NK-92 (cell line): ENCODE data around the gene TUBB2B.
"Not testable (repeated sequence)": the region's sequence is repeated elsewhere in the genome, so short reads cannot be mapped to it uniquely, and the experiment has no call there.

Source experiments
- DNase-seq: peaks from one replicate; lab custom pipeline; 2025; ENCODE audit not compliant: unreplicated experiment; lab: John Stamatoyannopoulos, UW

Gene TUBB2B

GRCh38 chr6:3258720-3259490, 31.5 kb upstream of the TUBB2B start, which contains the start of gene PSMG4:
Gene PSMG4 (plus strand): TSS chr6:3258947. CDS start chr6:3259023, 76 bp downstream.
- peak; percentile 32 for DNase-seq

- DNase-seq: no peak
These were observed 30.7 kb upstream of the TUBB2B start for GRCh38 chr6:3258201-3258600.

- no peak for DNase-seq
These were observed 26.1 kb upstream of the TUBB2B start for GRCh38 chr6:3253597-3253961.

GRCh38 chr6:3252861-3253596, 25.6 kb upstream of the TUBB2B start:
- no peak for DNase-seq

- DNase-seq: no peak
These were observed 24.9 kb upstream of the TUBB2B start for GRCh38 chr6:3252369-3252768.

- peak; percentile 33 for DNase-seq
These were observed 24.2 kb upstream of the TUBB2B start for GRCh38 chr6:3251462-3252314.

GRCh38 chr6:3250231-3250675, 22.8 kb upstream of the TUBB2B start:
- DNase-seq: no peak

- DNase-seq: no peak
These were observed 22.4 kb upstream of the TUBB2B start for GRCh38 chr6:3249821-3250220.

GRCh38 chr6:3247255-3248146, 20.0 kb upstream of the TUBB2B start:
- no peak for DNase-seq

- DNase-seq: no peak
These were observed 17.8 kb upstream of the TUBB2B start for GRCh38 chr6:3245216-3245615.

GRCh38 chr6:3244832-3245161, 17.3 kb upstream of the TUBB2B start:
- DNase-seq: not testable (repeated sequence)

GRCh38 chr6:3244003-3244831, 16.8 kb upstream of the TUBB2B start:
- DNase-seq: no peak

- DNase-seq: no peak
These were observed 15.3 kb upstream of the TUBB2B start for GRCh38 chr6:3242768-3243167.

GRCh38 chr6:3241745-3242144, 14.3 kb upstream of the TUBB2B start:
- DNase-seq: not testable (repeated sequence)

GRCh38 chr6:3240595-3240994, 13.1 kb upstream of the TUBB2B start:
- no peak for DNase-seq

GRCh38 chr6:3239110-3239830, 11.8 kb upstream of the TUBB2B start:
- DNase-seq: no peak

GRCh38 chr6:3237761-3238662, 10.6 kb upstream of the TUBB2B start:
- DNase-seq: no peak

- DNase-seq: no peak
These were observed 8.6 kb upstream of the TUBB2B start for GRCh38 chr6:3236005-3236404.
